Stimulated activated CD4-positive, alpha-beta T cell treated with anti-CD3 and anti-CD28 coated beads, TNF-alpha, amount 100 ng/mL, for 4 hours (primary cell): ENCODE data around the gene NRL.

Source experiments
- DNase-seq, 3 experiments: peaks; one replicate each; pipeline ENCODE4 v3.0.0-alpha.2; 2020; ENCODE audit warnings: low read depth in 3 of 3

Gene NRL

GRCh38 chr14:24144451-24144850 lies 29.7 kb upstream of the NRL start:
- no peak for DNase-seq

- no peak for DNase-seq
Observed at GRCh38 chr14:24143511-24143910, 28.8 kb upstream of the NRL start.

GRCh38 chr14:24141097-24141880 lies 26.5 kb upstream of the NRL start, which contains the start of gene EMC9:
Gene EMC9, minus strand, starts transcription at chr14:24141591. Its CDS starts 287 bp downstream, at chr14:24141304.
- DNase-seq = peak; percentile 98 to 99 (median 99)

DNA sequence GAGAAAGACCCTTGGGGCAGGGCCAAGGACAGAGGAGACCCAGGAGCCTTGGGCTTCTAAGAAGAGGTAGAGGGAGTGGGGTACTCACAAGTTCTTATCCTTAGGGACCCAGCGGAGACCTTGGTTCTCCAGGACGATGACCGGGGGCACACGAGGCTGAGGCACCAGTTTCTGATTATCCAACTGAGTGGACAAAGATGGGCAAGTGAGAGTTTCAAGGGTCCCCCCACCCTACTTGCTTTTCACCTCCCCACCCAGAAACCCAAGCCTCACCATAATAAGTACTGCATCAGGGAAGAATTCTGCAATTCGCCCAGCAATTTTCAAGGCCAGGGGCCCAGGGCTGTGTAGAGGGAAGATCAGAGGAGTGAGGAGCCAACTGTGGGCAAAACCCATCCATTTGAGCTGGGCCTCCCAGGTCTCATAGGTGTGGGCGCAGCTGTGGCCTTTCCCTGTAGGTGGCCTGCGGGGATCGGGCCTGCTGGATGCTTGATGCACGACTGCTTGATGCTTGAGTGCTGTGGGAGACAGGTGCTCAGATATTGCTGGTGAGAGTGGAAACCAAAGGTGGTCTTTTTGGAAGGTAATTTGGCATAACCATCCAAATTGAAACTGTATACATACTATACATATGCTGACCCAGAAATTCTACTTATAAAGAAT lies 24.7 kb upstream of the NRL start:
- DNase-seq = no peak

DNA sequence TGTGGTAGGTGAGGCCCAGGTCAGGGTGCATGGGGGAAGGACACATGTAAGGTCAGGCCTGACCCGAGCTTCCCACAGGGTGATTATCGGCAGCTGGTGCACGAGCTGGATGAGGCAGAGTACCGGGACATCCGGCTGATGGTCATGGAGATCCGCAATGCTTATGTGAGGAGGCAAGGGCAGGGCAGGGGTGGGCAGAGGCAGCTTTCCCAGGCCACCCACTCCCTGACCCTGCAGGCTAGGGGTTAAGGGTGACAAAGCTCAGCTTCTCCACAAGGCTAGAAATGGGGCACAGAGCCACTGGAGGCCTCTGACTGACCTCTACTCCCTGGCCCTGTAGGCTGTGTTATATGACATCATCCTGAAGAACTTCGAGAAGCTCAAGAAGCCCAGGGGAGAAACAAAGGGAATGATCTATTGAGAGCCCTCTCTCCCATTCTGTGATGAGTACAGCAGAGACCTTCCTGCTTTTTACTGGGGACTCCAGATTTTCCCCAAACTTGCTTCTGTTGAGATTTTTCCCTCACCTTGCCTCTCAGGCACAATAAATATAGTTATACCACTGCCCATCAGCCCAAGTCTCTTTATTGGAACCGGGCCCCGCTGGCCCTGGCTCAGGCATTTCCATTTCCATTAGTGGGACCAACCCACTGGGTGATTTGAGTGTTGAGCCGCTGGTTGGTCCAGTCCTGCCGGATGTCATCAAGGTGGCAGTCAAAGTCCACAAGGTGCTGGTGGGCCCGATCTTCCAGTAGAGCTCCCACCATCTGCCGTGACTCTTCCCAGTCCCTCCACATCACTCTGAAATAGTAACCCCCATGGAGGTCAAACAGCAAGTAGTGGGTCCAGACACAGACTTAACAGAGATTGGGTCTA lies 23.9 kb upstream of the NRL start:
- no peak for DNase-seq

GRCh38 chr14:24137529-24138395 lies 23.0 kb upstream of the NRL start:
- DNase-seq = no peak

- no peak for DNase-seq
Observed at GRCh38 chr14:24136684-24137528, 22.2 kb upstream of the NRL start.

GRCh38 chr14:24135834-24136683 lies 21.3 kb upstream of the NRL start, which contains the start of gene PSME1:
Gene PSME1, plus strand, starts transcription at chr14:24136194. Its CDS starts 69 bp downstream, at chr14:24136263.
- peak; percentile 91 to 94 (median 91) for DNase-seq

- DNase-seq = no peak
Observed at GRCh38 chr14:24135584-24135833, 20.8 kb upstream of the NRL start.

DNA sequence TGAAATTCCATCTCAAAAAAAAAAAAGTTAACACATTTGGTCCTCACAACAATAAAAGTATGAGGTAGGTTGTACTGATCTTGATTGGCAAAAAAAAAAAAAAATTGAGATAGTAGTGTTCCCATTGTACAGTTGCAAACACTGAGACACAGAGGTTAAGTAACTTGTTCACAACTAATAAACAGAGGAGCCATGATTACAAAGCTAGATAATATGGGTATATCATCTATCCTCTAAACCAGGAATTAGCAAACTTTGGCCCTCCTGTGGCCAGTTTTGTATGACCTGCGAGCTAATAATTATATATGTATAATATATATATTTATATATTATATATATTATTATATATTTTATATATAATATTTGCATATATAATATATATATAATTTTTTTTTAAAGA lies 19.0 kb upstream of the NRL start:
- no peak for DNase-seq

DNA sequence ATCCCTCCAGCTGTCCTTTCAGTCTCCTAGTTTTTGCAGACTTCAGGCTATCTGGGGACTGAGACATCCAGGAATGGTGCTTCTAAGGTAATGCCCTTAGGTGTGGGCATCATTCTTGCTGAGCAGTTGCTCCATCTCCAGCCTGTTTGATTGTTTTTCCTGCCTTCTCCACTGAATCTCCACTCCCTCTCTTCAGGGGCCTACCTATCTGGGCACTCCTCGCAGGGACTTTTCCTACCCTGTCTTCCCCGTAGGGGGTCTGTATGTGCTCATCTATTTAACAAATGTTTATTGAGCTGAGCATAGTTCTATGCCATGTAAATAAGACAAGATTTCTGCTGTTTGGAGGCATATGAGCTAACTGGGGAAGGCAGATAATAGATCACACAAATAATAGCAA lies 18.2 kb upstream of the NRL start:
- DNase-seq = no peak

- no peak for DNase-seq
Observed at GRCh38 chr14:24132061-24132685, 17.4 kb upstream of the NRL start.

- no peak for DNase-seq
Observed at GRCh38 chr14:24131549-24131966, 16.8 kb upstream of the NRL start.

DNA sequence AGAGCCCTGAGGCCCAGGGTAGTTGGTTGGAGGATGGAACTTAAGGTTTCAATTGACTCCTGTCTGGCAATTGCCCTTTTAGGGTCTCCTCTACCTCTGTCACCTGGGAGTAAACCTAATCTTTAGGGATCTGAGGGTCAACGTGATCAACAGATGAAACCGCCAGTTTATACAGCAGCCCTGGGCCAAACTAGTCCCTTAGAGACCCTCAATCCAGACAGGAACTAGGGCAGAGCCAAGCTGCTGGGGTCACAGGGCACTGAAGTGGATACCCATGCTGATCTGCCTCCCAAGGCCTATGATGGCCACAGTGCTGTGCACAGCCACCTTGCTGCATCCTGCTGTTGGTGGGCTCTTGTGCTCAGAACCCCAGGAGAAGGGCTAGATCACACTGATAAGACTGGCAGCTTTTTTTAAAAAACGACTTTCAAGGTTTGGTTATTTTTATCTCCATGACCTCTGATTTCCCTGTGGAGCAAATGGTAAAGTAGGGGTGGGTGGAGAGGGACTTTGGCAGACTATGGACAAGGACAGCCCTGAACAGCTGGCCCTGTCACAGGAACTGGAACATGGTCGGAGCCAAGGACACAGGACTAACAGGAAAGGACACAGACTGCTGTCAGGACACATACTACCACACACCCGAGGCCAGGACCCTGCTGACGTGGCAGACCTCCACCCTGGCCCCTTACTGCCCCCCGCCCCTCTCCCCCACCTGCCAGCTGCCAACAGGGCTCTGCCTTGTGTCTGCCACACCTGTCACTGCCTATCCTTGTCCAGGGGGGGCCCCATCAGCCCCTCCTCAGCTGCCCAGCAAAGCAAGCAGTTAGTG lies 16.2 kb upstream of the NRL start:
- DNase-seq = no peak

- no peak for DNase-seq
Observed at GRCh38 chr14:24130380-24130716, 15.6 kb upstream of the NRL start, which contains the start of gene FITM1. Gene FITM1, plus strand, starts transcription at chr14:24130659. Its CDS starts 905 bp downstream, at chr14:24131564.

DNA sequence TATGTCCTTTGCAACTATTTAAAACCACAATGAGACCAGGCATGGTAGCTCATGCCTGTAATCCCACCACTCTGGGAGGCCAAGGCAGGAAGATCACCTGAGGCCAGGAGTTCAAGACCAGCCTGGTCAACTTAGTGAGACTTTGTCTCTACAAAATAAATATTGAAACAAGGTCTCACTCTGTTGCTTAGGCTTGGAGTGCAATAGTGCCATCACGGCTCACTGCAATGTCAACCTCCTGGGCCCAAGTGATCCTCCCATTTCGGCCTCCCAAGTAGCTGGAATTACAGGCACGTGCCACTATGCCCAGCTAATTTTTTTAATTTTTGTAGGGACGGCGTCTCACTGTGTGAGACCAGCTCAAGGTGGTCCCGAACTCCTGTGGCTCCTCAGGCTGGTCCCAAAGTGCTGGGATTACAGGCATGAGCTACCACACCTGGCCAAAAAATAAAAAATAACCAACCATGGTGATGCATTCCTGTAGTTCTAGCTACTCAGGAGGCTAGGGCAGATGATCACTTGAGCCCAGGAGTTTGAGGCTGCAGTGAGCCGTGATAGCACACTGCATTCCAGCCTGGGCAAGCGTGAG lies 14.8 kb upstream of the NRL start:
- no peak for DNase-seq

GRCh38 chr14:24127673-24128072 lies 12.9 kb upstream of the NRL start:
- DNase-seq = no peak

DNA sequence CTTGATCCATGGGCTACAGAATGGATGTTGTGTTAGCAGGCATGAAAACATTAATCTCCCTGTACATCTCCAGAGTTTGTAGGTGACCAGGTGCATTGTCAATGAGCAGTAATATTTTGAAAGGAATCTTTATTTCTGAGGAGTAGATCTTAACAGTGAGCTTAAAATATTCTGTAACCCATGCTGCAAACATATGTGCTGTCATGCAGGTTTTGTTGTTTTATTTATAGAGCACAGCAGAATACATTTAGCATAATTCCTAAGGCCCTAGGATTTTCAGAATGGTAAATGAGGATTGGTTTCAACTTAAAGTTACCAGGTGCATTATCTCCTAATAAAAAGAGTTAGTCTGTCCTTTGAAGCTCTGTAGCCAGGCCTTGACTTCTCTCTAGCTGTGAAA lies 12.2 kb upstream of the NRL start:
- DNase-seq = no peak
